HG03196 (cell line): ENCODE measurements around the gene SUPT6H.
A peak's percentile ranks its signal among the peaks of the same experiment; 100 is the strongest.

ENCODE experiments used
- ATAC-seq: cut with Tn5 transposase; IDR thresholded peaks from one replicate; pipeline ENCODE4 v1.9.1; 2021; ENCODE audit not compliant: unreplicated experiment

SUPT6H gene

GRCh38 chr17:28747801-28748750 lies 86.1 kb downstream of the SUPT6H start:
- ATAC-seq, result no peak

DNA sequence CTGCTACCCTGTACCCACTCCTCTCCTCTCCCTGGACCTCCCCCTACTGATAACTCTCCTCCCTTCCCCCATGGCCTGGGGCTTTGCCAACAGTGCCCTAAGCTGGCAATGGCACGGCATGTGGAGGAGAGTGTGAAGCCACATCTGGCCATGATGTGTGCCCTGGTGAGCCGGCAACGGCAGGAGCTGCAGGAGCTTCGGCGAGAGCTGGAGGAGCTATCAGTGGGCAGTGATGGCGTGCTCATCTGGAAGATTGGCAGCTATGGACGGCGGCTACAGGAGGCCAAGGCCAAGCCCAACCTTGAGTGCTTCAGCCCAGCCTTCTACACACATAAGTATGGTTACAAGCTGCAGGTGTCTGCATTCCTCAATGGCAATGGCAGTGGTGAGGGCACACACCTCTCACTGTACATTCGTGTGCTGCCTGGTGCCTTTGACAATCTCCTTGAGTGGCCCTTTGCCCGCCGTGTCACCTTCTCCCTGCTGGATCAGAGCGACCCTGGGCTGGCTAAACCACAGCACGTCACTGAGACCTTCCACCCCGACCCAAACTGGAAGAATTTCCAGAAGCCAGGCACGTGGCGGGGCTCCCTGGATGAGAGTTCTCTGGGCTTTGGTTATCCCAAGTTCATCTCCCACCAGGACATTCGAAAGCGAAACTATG lies 87.0 kb downstream of the SUPT6H start:
- ATAC-seq, result no peak

DNA sequence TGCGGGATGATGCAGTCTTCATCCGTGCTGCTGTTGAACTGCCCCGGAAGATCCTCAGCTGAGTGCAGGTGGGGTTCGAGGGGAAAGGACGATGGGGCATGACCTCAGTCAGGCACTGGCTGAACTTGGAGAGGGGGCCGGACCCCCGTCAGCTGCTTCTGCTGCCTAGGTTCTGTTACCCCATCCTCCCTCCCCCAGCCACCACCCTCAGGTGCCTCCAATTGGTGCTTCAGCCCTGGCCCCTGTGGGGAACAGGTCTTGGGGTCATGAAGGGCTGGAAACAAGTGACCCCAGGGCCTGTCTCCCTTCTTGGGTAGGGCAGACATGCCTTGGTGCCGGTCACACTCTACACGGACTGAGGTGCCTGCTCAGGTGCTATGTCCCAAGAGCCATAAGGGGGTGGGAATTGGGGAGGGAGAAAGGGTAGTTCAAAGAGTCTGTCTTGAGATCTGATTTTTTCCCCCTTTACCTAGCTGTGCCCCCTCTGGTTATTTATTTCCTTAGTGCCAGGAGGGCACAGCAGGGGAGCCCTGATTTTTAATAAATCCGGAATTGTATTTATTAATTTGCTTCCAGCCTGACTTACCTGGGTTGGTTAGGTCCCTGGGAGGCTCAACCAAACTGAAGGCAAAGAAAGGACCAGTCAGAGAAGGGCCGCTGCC lies 87.6 kb downstream of the SUPT6H start:
- ATAC-seq, result no peak

GRCh38 chr17:28750178-28751047 lies 88.4 kb downstream of the SUPT6H start:
- ATAC-seq, result peak; percentile 67

DNA sequence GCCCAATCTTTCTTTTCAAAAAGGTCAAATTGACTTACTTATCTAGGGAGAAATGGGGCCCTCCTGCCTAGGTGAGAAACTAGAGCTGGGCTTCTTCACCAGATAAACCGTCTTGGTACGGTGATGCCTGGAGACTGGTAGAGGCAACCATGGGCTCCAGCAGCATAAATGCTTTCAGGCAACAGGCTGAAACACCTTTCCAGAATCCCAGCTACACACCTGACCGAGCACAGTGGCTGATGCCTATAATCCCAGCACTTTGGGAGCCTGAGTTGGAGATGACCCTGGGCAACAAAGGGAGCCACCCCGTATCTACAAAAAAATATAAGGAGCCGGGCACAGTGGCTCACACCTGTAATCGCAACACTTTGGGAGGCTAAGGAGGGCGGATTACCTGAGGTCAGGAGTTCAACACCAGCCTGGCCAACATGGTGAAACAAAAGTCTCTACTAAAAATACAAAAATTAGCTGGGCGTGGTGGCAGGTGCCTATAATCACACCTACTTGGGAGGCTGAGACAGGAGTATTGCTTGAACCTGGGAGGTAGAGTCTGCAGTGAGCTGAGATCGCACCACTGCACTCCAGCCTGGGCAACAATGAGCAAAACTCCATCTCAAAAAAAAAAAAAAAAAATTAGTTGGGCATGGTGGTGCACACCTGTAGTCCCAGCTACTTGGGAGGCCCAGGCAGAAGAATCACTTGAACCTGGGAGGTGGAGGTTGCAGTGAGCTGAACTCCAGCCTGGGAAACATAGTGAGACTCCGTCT lies 89.8 kb downstream of the SUPT6H start:
- ATAC-seq, result no peak
